Osteoblast (primary cell): Measurements from ENCODE around the gene STK32C. TPM values are rescaled to one million over a fixed set of nuclear protein-coding genes. Genes with fewer than 3 reads are reported as not detected.

ENCODE experiments used
- DNase-seq: peaks from one replicate; pipeline ENCODE4 v3.0.0; 2011; ENCODE audit warnings: low spot score, mixed read lengths; ENCODE audit not compliant: insufficient read length; ENCODE audit errors: missing footprints
- H2AFZ ChIP-seq: 2 replicates; pipeline ENCODE4 v1.6.0; 2011; ENCODE audit warnings: mild to moderate bottlenecking, low read length
- H3K27ac ChIP-seq: 2 replicates; pipeline ENCODE4 v1.5.1; 2011; ENCODE audit warnings: mild to moderate bottlenecking, low read depth, low read length, moderate library complexity
- H3K27me3 ChIP-seq: 2 replicates; pipeline ENCODE4 v1.6.0; 2012; ENCODE audit warnings: mild to moderate bottlenecking, control low read depth, inconsistent platforms, low read length, moderate library complexity; ENCODE audit not compliant: insufficient read depth
- H3K36me3 ChIP-seq: 2 replicates; pipeline ENCODE4 v1.5.1; 2011; ENCODE audit warnings: mild to moderate bottlenecking, low read length, control low read depth, moderate library complexity; ENCODE audit not compliant: insufficient read depth
- H3K4me1 ChIP-seq: 2 replicates; pipeline ENCODE4 v1.5.1; 2011; ENCODE audit warnings: mild to moderate bottlenecking, low read length, control low read depth, moderate library complexity; ENCODE audit not compliant: insufficient read depth
- H3K4me2 ChIP-seq: 2 replicates; pipeline ENCODE4 v1.6.0; 2011; ENCODE audit warnings: mild to moderate bottlenecking, low read length; ENCODE audit not compliant: insufficient read depth
- H3K4me3 ChIP-seq: fragments of 200-600 bp; sonication (generic); 3 replicates; pipeline ENCODE4 v1.5.1; 2012; ENCODE audit warnings: mild to moderate bottlenecking, low read length, inconsistent platforms; ENCODE audit not compliant: insufficient read depth
- H3K79me2 ChIP-seq: 2 replicates; pipeline ENCODE4 v1.6.0; 2012; ENCODE audit warnings: mild to moderate bottlenecking, low read length, control low read depth, inconsistent platforms; ENCODE audit not compliant: insufficient read depth
- H3K9me3 ChIP-seq: 2 replicates; pipeline ENCODE4 v1.5.1; 2011; ENCODE audit warnings: low read depth, low read length, control low read depth
- H4K20me1 ChIP-seq: 2 replicates; pipeline ENCODE4 v1.6.0; 2012; ENCODE audit warnings: mild to moderate bottlenecking, low read length, control low read depth; ENCODE audit not compliant: insufficient read depth
- total RNA-seq: library from RNA; depleted of rRNA; stranded (reverse); fragments of >200 nt; gene quantifications from 2 replicates; pipeline ENCODE4 v1.2.3, GENCODE V29; 2012
- TF ChIP-seq, protein P1 (sequence below): IDR thresholded peaks from 2 replicates; pipeline ENCODE4 v1.5.1; 2011; ENCODE audit warnings: mild to moderate bottlenecking, low read depth, low read length, moderate library complexity; ENCODE audit errors: extremely low read depth

STK32C gene
- total RNA-seq, 1 donor = 14.5 TPM

GRCh38 chr10:132251928-132252327 lies 55.8 kb downstream of the STK32C start:
- no peaks in the 10 kb centered on the region for H3K4me1 ChIP-seq
- DNase-seq = no peak
- H3K79me2 ChIP-seq = no peaks in the 10 kb centered on the region
- TF ChIP-seq, protein P1, sequence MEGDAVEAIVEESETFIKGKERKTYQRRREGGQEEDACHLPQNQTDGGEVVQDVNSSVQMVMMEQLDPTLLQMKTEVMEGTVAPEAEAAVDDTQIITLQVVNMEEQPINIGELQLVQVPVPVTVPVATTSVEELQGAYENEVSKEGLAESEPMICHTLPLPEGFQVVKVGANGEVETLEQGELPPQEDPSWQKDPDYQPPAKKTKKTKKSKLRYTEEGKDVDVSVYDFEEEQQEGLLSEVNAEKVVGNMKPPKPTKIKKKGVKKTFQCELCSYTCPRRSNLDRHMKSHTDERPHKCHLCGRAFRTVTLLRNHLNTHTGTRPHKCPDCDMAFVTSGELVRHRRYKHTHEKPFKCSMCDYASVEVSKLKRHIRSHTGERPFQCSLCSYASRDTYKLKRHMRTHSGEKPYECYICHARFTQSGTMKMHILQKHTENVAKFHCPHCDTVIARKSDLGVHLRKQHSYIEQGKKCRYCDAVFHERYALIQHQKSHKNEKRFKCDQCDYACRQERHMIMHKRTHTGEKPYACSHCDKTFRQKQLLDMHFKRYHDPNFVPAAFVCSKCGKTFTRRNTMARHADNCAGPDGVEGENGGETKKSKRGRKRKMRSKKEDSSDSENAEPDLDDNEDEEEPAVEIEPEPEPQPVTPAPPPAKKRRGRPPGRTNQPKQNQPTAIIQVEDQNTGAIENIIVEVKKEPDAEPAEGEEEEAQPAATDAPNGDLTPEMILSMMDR = no peak
- H3K27me3 ChIP-seq = no peaks in the 10 kb centered on the region
- H3K36me3 ChIP-seq = no peaks in the 10 kb centered on the region
- no peak overlapping the region for H3K27ac ChIP-seq
- no peak overlapping the region for H2AFZ ChIP-seq
- H3K9me3 ChIP-seq = no peaks in the 10 kb centered on the region
- peaks cover 2% of the 10 kb centered on the region for H4K20me1 ChIP-seq
- H3K4me3 ChIP-seq = no peak overlapping the region
- no peak overlapping the region for H3K4me2 ChIP-seq

GRCh38 chr10:132250481-132251475 lies 57.0 kb downstream of the STK32C start:
- no peak overlapping the region for H3K4me2 ChIP-seq
- TF ChIP-seq, protein P1 = no peak
- H3K4me3 ChIP-seq = no peak overlapping the region
- no peaks in the 10 kb centered on the region for H3K27me3 ChIP-seq
- no peaks in the 10 kb centered on the region for H4K20me1 ChIP-seq
- H3K9me3 ChIP-seq = no peaks in the 10 kb centered on the region
- H3K4me1 ChIP-seq = no peaks in the 10 kb centered on the region
- H3K36me3 ChIP-seq = no peaks in the 10 kb centered on the region
- H3K27ac ChIP-seq = no peak overlapping the region
- no peak overlapping the region for H2AFZ ChIP-seq
- DNase-seq = peak; percentile 81
- H3K79me2 ChIP-seq = no peaks in the 10 kb centered on the region

- Histone ChIP-seq H3K4me3 (no peak overlapping the region), H3K27ac (no peak overlapping the region), H4K20me1 (no peaks in the 10 kb centered on the region)
These were observed 57.9 kb downstream of the STK32C start for GRCh38 chr10:132249824-132250375.

More at GRCh38 chr10:132249824-132250375, 57.9 kb downstream of the STK32C start:
- H3K9me3 ChIP-seq = no peaks in the 10 kb centered on the region
- no peaks in the 10 kb centered on the region for H3K27me3 ChIP-seq
- no peaks in the 10 kb centered on the region for H3K79me2 ChIP-seq
- H3K4me2 ChIP-seq = no peak overlapping the region
- H2AFZ ChIP-seq = no peak overlapping the region
- TF ChIP-seq, protein P1 = no peak
- no peaks in the 10 kb centered on the region for H3K36me3 ChIP-seq
- no peaks in the 10 kb centered on the region for H3K4me1 ChIP-seq
- no peak for DNase-seq
